ENCODE data around the gene RGSL1.

DNA sequence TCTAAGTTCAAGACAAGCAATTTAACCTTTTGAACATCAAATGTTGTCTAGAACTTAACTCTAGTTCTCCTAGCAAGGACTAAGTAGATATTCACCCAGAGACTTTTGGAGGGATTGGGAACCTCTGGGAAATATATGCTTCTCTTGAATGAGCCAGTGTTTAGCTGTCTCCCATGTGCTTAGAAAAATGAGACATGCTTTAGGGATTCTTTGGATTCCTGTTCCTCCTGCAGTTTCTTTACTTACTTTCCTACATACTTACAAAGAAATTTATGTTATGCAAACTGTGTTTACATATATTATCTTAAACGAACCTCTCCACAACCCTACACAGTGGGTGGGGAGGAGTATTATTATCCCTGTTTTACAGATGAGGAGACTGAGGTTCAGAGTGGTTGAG lies 99.9 kb downstream of the RGSL1 start:
- TF ChIP-seq POLR2A (IDR thresholded peaks at IDR 0.05) = no peak
- TF ChIP-seq, protein P1, sequence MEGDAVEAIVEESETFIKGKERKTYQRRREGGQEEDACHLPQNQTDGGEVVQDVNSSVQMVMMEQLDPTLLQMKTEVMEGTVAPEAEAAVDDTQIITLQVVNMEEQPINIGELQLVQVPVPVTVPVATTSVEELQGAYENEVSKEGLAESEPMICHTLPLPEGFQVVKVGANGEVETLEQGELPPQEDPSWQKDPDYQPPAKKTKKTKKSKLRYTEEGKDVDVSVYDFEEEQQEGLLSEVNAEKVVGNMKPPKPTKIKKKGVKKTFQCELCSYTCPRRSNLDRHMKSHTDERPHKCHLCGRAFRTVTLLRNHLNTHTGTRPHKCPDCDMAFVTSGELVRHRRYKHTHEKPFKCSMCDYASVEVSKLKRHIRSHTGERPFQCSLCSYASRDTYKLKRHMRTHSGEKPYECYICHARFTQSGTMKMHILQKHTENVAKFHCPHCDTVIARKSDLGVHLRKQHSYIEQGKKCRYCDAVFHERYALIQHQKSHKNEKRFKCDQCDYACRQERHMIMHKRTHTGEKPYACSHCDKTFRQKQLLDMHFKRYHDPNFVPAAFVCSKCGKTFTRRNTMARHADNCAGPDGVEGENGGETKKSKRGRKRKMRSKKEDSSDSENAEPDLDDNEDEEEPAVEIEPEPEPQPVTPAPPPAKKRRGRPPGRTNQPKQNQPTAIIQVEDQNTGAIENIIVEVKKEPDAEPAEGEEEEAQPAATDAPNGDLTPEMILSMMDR (IDR thresholded peaks at IDR 0.05) = no peak
